Measurements from ENCODE around the gene YAF2. TPM values are rescaled to one million over a fixed set of nuclear protein-coding genes. Genes with fewer than 3 reads are reported as not detected.

YAF2 gene
- total RNA-seq, 3 donors from 2014 or later, result 19.0 to 37.8 (median 22.2) TPM

- H3K4me3 ChIP-seq, result no peak overlapping the region
- TF ChIP-seq CTCF (IDR thresholded peaks at IDR 0.05), result no peak
- intact Hi-C loops (cut with DNase I, micrococcal nuclease), result no loop called here
- no peaks in the 10 kb centered on the region for H3K4me1 ChIP-seq (ENCODE audit: low read depth)
- DNase-seq (no peak), ATAC-seq (no peak)
- H3K36me3 ChIP-seq (ENCODE audit: low read depth), result no peaks in the 10 kb centered on the region
- H3K9me3 ChIP-seq, result no peaks in the 10 kb centered on the region
These were observed 51.3 kb downstream of the YAF2 start for GRCh38 chr12:42186793-42187192.

GRCh38 chr12:42182394-42182793 is 55.7 kb downstream of the YAF2 start:
- ATAC-seq, result no peak

GRCh38 chr12:42180990-42181596 is 57.0 kb downstream of the YAF2 start:
- H3K4me3 ChIP-seq, result no peak overlapping the region
- no peak for TF ChIP-seq CTCF (IDR thresholded peaks at IDR 0.05)
- H3K36me3 ChIP-seq (ENCODE audit: low read depth), result no peaks in the 10 kb centered on the region
- no peaks in the 10 kb centered on the region for H3K4me1 ChIP-seq (ENCODE audit: low read depth)
- ATAC-seq, result peak; percentile 30
- intact Hi-C loops (cut with DNase I, micrococcal nuclease), result no loop called here
- DNase-seq, result no peak
- no peaks in the 10 kb centered on the region for H3K9me3 ChIP-seq

More at GRCh38 chr12:42182394-42182793, 55.7 kb downstream of the YAF2 start:
- intact Hi-C loops (cut with DNase I, micrococcal nuclease), result no loop called here
- Histone ChIP-seq H3K4me3 (no peak overlapping the region), H3K9me3 (no peaks in the 10 kb centered on the region), H3K4me1 (ENCODE audit: low read depth) (no peaks in the 10 kb centered on the region), H3K36me3 (ENCODE audit: low read depth) (no peaks in the 10 kb centered on the region)
- TF ChIP-seq CTCF (IDR thresholded peaks at IDR 0.05), result no peak
- no peak for DNase-seq

- DNase-seq (no peak), ATAC-seq (no peak)
- H3K4me3 ChIP-seq, result no peak overlapping the region
- no peaks in the 10 kb centered on the region for H3K9me3 ChIP-seq
- TF ChIP-seq CTCF (IDR thresholded peaks at IDR 0.05), result no peak
- no peaks in the 10 kb centered on the region for H3K4me1 ChIP-seq (ENCODE audit: low read depth)
- no peaks in the 10 kb centered on the region for H3K36me3 ChIP-seq (ENCODE audit: low read depth)
- intact Hi-C loops (cut with DNase I, micrococcal nuclease), result no loop called here
These were observed 59.9 kb downstream of the YAF2 start for GRCh38 chr12:42178101-42178500.

GRCh38 chr12:42174978-42175377 is 63.1 kb downstream of the YAF2 start:
- Histone ChIP-seq H3K36me3 (ENCODE audit: low read depth) (no peaks in the 10 kb centered on the region), H3K4me1 (ENCODE audit: low read depth) (no peaks in the 10 kb centered on the region), H3K4me3 (no peak overlapping the region), H3K9me3 (no peaks in the 10 kb centered on the region)
- intact Hi-C loops (cut with DNase I, micrococcal nuclease), result no loop called here
- ATAC-seq (no peak), DNase-seq (no peak)
- TF ChIP-seq CTCF (IDR thresholded peaks at IDR 0.05), result no peak
